ENCODE measurements around the gene DTNB.

The DTNB gene

DNA sequence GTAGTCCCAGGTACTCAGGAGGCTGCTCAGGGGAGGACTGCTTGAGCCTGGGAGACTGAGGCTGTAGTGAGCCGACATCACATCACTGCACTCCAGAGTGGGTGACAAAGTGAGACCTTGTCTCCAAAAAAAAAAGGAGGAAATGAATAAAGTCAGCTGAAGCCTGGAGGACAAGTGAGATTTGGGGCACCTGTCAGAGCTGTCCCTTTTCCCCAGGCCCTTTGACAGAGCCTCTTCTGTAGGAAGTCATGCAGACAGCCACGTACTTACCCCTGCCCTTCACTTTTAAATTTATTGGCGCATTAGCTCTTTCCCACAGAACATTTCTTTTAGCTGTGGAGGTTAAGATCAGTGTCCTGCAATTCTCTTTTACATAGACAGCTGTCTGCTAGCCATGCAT lies 180.7 kb downstream of the DTNB start:
- DNase-seq = no peak

DNA sequence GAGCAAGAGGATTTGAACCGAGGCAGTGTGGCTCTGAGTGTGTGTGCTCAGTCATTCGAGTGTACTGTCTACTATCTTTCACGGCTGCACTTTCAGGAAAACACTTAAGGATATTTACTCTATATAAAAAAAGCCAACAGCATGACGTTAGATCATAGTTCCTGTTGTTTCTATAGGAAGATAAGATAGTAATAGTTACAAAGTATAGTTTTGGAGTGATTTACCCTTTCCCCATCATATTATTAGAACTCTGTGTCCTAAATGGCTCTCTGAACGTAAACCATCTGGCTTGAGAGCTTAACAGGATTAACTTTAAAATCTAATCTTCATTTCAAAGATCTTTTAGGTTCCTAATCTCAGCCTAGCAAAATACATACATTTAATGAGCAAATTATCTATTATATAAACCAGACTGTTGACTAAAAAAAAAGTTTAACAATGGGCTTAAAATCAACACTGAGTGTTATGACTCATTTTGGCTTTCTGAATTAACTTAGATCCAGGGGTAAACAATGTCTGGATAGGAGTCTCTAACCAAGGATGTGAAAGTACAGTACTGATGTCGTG lies 181.3 kb downstream of the DTNB start:
- peak; percentile 45 for DNase-seq

- no peak for DNase-seq
These were observed 182.2 kb downstream of the DTNB start for GRCh38 chr2:25491003-25491696.

DNA sequence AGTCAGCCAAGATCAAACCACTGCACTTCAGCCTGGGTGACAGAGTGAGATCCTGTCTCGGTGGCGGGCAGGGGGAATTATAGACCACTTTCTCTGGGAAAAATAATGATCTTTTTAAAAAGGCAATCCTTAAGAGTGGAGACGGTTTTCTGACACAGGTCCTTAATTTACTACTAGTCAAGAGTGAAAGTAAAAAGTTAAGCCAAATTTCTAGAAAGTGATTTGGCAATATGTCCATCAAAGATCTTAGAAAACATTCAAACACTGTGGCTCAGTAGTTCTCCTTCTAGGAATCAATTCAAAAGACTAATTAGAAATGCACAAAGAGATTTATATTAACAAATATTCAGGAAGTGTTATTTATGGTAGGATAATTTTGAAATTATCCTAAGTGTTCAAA lies 183.2 kb downstream of the DTNB start:
- no peak for DNase-seq

GRCh38 chr2:25489631-25490030 lies 183.7 kb downstream of the DTNB start:
- DNase-seq = no peak

- DNase-seq = no peak
These were observed 189.6 kb downstream of the DTNB start for GRCh38 chr2:25483607-25484266.

- no peak for DNase-seq
These were observed 191.0 kb downstream of the DTNB start for GRCh38 chr2:25482341-25482740.

GRCh38 chr2:25481381-25482300 lies 191.7 kb downstream of the DTNB start:
- DNase-seq = no peak

DNA sequence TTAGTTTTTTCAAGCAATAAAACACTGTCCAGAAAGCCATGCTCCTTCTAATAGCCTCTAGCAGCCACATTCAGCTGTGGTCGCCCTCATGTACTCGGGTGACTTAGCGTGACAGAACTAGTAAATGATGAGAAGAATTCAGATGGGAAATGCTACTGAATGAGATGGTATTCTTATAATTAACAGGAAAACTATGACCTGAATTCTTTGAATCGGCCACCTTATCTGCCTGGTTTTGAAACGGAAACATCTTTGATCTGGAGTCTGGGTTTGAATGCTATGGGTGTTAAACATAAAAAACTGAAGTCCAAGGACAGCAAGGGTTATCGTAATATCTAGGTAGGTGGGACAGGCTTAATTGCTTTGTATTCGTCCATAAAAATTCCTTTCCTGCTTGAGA lies 192.8 kb downstream of the DTNB start:
- peak; percentile 9 for DNase-seq

DNA sequence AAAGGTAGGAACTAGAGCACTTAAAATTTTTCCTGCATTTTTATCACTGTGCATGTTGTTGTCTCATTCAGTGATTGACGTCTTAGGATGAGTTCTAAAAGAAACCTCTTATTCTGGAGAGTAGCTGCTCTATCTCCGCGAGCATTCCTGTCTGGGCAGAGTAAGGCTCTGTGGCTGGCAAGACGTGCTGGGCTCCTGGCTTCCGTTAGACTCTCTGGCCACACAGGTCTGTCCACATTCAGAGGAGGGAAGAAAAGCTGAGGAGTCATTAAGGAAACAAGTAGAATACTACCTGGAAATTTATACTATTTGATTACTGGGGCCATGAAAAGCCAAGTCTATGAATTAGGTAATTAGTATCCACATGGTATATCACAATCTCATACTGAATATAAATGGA lies 193.6 kb downstream of the DTNB start:
- DNase-seq = no peak

DNA sequence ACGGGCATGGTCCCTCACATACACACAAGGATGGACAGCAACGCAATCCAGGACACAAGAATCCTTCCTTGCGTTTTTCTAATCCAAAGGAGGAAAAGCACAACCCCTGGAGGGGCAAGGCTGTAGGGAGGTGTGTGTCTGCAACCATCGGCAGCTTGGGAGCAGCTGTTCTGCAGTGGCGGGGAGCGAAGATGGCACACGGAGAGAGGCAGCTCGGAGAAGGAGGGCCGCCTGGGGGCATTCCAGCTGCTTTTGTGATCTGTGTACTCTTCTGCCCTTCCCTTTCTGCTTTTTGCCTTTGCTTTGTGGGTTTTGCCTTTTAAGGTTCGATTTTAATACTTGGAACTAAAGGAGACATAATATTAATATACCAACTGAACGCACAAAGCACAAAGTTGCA lies 194.6 kb downstream of the DTNB start:
- no peak for DNase-seq

DNA sequence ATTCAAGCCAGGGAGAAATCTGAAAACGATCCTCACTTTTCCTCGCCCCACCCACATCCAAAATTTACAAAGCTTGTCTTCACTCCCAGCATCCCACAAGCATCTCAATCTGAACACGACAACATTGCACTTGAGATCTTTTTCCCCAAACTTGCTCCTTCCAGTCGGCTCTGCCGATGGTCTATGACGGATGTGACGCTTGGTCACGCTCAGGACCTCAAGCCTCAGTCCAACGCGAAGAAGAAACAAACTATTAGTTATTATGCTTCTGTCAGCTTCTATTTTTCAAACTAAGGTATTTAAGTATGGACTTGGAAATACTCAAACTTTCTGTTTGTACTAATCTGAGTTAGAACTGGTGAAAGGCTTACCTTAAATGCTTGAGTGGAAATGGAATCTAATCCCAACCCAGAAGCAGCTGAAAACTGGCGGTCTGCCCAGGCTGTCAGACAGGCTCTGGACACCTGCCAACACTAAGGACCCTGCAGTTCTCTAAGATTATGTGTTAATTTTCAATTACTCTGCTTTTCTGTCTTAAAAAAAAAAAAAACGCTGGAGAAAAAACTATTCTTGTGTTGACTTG lies 199.5 kb downstream of the DTNB start:
- DNase-seq = no peak

- no peak for DNase-seq
These were observed 200.2 kb downstream of the DTNB start for GRCh38 chr2:25473131-25473530.

DNA sequence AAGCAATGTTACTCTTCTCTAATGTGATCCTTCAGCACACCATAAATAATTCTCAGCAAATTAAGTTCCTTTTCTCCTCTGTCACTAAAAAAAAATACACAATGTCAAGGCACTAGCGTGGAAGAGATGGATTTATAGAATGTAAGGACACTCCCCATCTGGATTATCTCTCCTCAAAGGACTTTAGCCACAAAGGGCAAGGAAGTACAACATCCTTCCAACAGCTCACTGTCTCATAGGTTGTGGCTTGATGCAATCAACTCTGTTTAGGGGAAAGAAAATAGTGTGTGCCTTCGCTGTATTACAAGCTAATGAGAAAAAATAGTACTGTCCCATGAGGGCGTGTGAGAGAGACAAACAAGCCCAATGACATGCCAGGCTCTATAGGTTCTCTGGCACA lies 202.6 kb downstream of the DTNB start:
- no peak for DNase-seq

GRCh38 chr2:25467743-25468142 lies 205.6 kb downstream of the DTNB start:
- no peak for DNase-seq

GRCh38 chr2:25462021-25462420 lies 211.4 kb downstream of the DTNB start:
- DNase-seq = no peak

GRCh38 chr2:25460261-25460905 lies 213.0 kb downstream of the DTNB start:
- DNase-seq = no peak

- no peak for DNase-seq
These were observed 218.4 kb downstream of the DTNB start for GRCh38 chr2:25454824-25455611.

DNA sequence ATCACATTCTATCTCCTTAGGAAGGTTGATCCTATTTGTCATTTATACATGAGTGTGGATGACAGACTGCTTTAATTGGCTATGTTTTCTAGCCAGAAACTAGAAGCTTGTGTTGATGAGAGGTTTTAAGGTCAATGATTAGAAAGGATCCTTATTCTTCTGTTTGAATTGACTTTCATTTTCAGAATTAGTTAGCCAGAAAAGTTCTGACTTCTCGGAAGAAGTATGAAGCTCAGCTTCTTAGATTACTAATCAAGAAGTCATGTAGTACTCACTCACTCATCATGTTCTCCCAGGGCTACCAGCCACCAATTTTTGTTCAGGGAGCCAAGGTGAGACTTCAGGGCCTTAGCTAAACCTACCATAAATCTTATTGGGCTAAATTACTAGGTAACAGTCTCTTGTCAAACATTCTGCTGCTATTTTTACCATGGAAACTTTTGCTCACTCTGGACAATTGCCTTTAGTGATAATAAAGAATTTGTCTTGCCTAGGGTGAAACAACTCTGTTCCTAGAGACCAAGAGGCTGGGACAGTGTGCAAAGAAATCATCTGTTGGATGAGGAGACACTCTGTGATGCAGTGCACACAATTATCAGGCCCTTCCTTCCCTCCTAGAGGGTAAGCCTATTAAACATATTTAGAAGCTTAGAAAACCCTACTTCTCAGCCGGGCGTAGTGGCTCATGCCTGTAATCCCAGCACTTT lies 220.0 kb downstream of the DTNB start:
- DNase-seq = peak; percentile 87

DNA sequence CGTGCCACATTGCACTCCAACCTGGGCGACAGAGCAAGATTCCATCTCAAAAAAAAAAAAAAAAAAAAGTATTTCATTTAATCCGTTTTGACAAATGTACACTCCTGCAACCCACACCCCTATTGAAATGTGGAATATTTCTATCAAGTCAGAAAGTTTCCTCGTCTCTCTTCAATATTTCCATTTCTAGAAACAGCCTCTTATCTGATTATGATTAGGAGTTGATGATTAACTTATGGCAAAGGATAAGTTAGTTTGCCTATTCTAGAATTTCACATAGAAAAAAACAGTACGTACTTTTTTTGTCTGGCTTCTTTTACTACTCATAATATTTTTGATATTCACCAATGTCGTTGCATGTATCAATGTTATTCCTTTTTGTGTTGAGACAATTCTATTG lies 224.6 kb downstream of the DTNB start:
- DNase-seq = no peak

DNA sequence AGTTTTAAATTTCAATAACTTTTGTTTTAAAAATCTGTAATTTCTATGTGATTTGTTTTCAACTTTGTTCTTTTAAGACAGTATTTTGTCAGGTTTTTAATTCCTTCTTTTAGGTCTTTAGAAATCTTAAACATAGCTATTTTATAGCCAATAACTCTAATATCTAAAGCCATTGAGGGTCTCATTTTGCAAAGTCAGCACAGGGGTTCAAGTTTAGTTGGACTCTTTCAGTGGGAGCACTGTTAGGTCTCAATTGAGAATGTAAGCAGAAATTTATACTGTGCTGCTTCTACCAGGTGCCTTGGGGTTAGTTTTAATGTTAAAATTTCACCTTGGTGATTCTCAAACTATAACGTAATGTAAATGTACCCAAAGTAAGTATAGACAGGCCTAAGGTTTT lies 226.4 kb downstream of the DTNB start:
- DNase-seq = no peak

Data from activated CD4-positive, alpha-beta T cell treated with anti-CD3 and anti-CD28 coated beads, Interleukin-10, Interleukin-2, amounts not matched to agents 100 ng/mL and 50 ng/mL, durations not matched to agents 16 hours and 8 hours (primary cell).